Astrocyte (in vitro differentiated cells and primary cell): ENCODE data around the gene SPPL3. TPM values are rescaled to one million over a fixed set of nuclear protein-coding genes. Genes with fewer than 3 reads are reported as not detected.

Source experiments
- DNase-seq: peaks from one replicate; pipeline ENCODE4 v3.0.0-alpha.2; 2010; ENCODE audit warnings: low read depth
- FAIRE-seq: peaks from 2 replicates; lab custom pipeline; 2011; peaks lifted over from hg19 to GRCh38; lab: Jason Lieb, UNC
- H2AFZ ChIP-seq: 2 replicates; pipeline ENCODE4 v1.6.0; 2012; ENCODE audit warnings: low read depth, low read length, inconsistent platforms
- H3K27ac ChIP-seq: 2 replicates; pipeline ENCODE4 v1.5.1; 2011; ENCODE audit warnings: low read depth, low read length, inconsistent platforms
- H3K27me3 ChIP-seq: 2 replicates; pipeline ENCODE4 v1.6.0; 2011; ENCODE audit warnings: low read length, inconsistent platforms; ENCODE audit not compliant: insufficient read depth
- H3K36me3 ChIP-seq: 2 replicates; pipeline ENCODE4 v1.5.1; 2011; ENCODE audit warnings: low read length, inconsistent platforms; ENCODE audit not compliant: insufficient read depth
- H3K4me1 ChIP-seq: 2 replicates; pipeline ENCODE4 v1.5.1; 2011; ENCODE audit warnings: low read length, inconsistent platforms; ENCODE audit not compliant: insufficient read depth
- H3K4me2 ChIP-seq: 2 replicates; pipeline ENCODE4 v1.6.0; 2012; ENCODE audit warnings: low read length, inconsistent platforms
- H3K4me3 ChIP-seq: 2 replicates; pipeline ENCODE4 v1.5.1; 2011; ENCODE audit warnings: low read depth, mild to moderate bottlenecking, low read length, inconsistent platforms; ENCODE audit not compliant: insufficient read depth
- H3K79me2 ChIP-seq: 2 replicates; pipeline ENCODE4 v1.6.0; 2012; ENCODE audit warnings: mild to moderate bottlenecking, low read length, inconsistent platforms; ENCODE audit not compliant: insufficient read depth
- H3K9ac ChIP-seq: 2 replicates; pipeline ENCODE4 v1.6.0; 2012; ENCODE audit warnings: mild to moderate bottlenecking, low read length, inconsistent platforms
- H3K9me3 ChIP-seq: 2 replicates; pipeline ENCODE4 v1.5.1; 2012; ENCODE audit warnings: low read depth, mild to moderate bottlenecking, low read length, inconsistent platforms; ENCODE audit not compliant: insufficient read depth
- H4K20me1 ChIP-seq: 2 replicates; pipeline ENCODE4 v1.6.0; 2012; ENCODE audit warnings: low read length, inconsistent platforms; ENCODE audit not compliant: insufficient read depth
- H3K27ac Mint-ChIP-seq: one replicate; pipeline ENCODE4 v1.8.0; 2021; ENCODE audit warnings: mild to moderate bottlenecking, mixed read lengths; ENCODE audit not compliant: unreplicated experiment
- H3K27me3 Mint-ChIP-seq: one replicate; pipeline ENCODE4 v1.8.0; 2021; ENCODE audit warnings: low read depth, mixed read lengths; ENCODE audit not compliant: unreplicated experiment
- H3K36me3 Mint-ChIP-seq: one replicate; pipeline ENCODE4 v1.8.0; 2021; ENCODE audit warnings: low read depth, mixed read lengths; ENCODE audit not compliant: unreplicated experiment
- H3K4me1 Mint-ChIP-seq: one replicate; pipeline ENCODE4 v1.8.0; 2021; ENCODE audit warnings: low read depth, mixed read lengths; ENCODE audit not compliant: unreplicated experiment
- H3K4me3 Mint-ChIP-seq: one replicate; pipeline ENCODE4 v1.8.0; 2021; ENCODE audit warnings: mild to moderate bottlenecking, moderate library complexity, mixed read lengths; ENCODE audit not compliant: unreplicated experiment
- H3K9me3 Mint-ChIP-seq: one replicate; pipeline ENCODE4 v1.8.0; 2021; ENCODE audit warnings: mild to moderate bottlenecking, mixed read lengths; ENCODE audit not compliant: unreplicated experiment
- EZH2 ChIP-seq: IDR thresholded peaks from 2 replicates; pipeline ENCODE4 v1.6.1; 2012; ENCODE audit warnings: mild to moderate bottlenecking, low read length, inconsistent platforms; ENCODE audit not compliant: insufficient read depth
- total RNA-seq: library from RNA; stranded (reverse); gene quantifications from 2 replicates; pipeline ENCODE4 v1.2.1, GENCODE V29; 2021
- TF ChIP-seq, protein P1 (sequence below): IDR thresholded peaks from 2 replicates; pipeline ENCODE4 v1.5.1; 2011; ENCODE audit warnings: low read depth, mild to moderate bottlenecking, inconsistent platforms, low read length, moderate library complexity; ENCODE audit not compliant: insufficient read depth

The SPPL3 gene
- total RNA-seq, 1 donor from 2014 or later = 48.3 TPM

DNA sequence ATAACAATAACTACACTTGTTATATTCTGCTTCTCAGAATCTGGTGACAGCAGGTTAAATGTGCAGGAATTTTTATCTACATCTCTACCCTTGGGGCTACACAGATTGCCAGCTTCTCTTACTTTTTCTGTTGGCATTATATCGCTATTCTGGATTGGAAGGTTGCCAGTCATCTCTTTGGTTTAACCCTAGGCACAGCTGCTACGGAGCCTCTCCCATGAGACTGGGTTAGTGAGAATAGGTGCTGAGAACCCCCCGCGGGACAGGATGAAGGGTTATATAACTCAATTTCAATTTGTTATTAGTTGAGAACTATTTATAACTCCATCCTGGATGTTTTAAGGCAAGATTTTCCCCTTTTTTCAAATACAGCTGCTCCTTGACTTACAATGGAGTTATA, 105.5 kb downstream of the SPPL3 start:
- Mint-ChIP-seq H3K36me3 (peaks cover 22% of the 10 kb centered on the region), H3K4me3 (no peak overlapping the region), H3K27me3 (no peaks in the 10 kb centered on the region), H3K4me1 (peaks cover 22% of the 10 kb centered on the region), H3K9me3 (peaks cover 15% of the 10 kb centered on the region), H3K27ac (no peak overlapping the region)
- TF ChIP-seq, protein P1, sequence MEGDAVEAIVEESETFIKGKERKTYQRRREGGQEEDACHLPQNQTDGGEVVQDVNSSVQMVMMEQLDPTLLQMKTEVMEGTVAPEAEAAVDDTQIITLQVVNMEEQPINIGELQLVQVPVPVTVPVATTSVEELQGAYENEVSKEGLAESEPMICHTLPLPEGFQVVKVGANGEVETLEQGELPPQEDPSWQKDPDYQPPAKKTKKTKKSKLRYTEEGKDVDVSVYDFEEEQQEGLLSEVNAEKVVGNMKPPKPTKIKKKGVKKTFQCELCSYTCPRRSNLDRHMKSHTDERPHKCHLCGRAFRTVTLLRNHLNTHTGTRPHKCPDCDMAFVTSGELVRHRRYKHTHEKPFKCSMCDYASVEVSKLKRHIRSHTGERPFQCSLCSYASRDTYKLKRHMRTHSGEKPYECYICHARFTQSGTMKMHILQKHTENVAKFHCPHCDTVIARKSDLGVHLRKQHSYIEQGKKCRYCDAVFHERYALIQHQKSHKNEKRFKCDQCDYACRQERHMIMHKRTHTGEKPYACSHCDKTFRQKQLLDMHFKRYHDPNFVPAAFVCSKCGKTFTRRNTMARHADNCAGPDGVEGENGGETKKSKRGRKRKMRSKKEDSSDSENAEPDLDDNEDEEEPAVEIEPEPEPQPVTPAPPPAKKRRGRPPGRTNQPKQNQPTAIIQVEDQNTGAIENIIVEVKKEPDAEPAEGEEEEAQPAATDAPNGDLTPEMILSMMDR = no peak
- no peak for TF ChIP-seq EZH2
- no peak overlapping the region for H3K27ac ChIP-seq
- no peaks in the 10 kb centered on the region for H3K36me3 ChIP-seq
- DNase-seq (no peak), FAIRE-seq (no peak)
- no peaks in the 10 kb centered on the region for H3K79me2 ChIP-seq
- no peak overlapping the region for H3K9ac ChIP-seq
- H2AFZ ChIP-seq = no peak overlapping the region
- H3K4me3 ChIP-seq = no peak overlapping the region
- H3K4me2 ChIP-seq = no peak overlapping the region
- no peaks in the 10 kb centered on the region for H3K4me1 ChIP-seq
- peaks cover 15% of the 10 kb centered on the region for H4K20me1 ChIP-seq
- H3K9me3 ChIP-seq = peaks cover 6% of the 10 kb centered on the region
- H3K27me3 ChIP-seq = no peaks in the 10 kb centered on the region

DNA sequence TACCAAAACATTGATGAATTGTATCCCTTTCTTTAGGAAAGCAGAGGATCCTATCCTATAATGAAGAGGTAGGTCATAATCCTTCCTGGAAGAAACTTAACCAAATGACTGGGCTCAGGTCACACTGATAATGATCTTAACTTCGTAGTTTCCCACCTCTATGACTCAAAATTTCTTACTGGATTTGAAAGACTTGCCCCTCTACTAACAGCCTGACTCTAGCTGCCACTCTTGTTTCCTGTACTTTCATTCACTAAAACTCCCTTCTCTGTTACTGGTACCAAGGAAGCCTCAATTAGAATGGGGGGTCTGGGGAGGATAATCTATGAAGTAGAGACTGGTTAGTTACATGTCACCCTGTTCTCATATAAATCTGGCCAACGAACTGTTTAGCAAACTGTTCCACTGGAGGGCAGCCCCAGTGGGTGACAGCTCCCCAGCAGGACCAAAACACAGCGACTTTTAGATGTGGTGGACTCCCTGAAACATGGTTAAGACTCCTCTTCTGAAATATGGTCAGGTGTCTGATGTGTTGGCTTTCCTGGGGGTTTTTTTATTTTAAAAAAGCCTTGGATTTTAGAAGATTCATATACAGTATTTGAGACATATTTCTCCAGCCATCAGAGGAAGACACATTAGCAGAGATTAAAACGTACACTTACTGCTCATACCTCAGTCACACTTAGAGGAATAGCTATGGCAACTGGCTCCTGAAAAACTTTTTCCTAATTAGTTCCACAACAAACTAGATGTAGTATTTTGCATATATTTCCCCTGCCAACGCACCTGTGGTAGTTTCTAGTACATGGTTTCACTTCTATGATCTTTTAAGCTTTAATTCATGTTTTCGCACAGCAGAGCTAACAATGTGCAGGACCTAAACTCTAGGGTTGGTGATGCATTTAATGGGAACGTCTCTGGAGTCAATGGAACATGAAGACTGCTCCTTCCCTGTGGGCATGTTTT, 106.2 kb downstream of the SPPL3 start:
- Mint-ChIP-seq H3K27ac (no peak overlapping the region), H3K36me3 (peaks cover 24% of the 10 kb centered on the region), H3K27me3 (no peaks in the 10 kb centered on the region), H3K4me1 (peaks cover 22% of the 10 kb centered on the region), H3K9me3 (peaks cover 16% of the 10 kb centered on the region), H3K4me3 (no peak overlapping the region)
- H4K20me1 ChIP-seq = peaks cover 15% of the 10 kb centered on the region
- no peak overlapping the region for H3K27ac ChIP-seq
- H3K9me3 ChIP-seq = peaks cover 6% of the 10 kb centered on the region
- H2AFZ ChIP-seq = no peak overlapping the region
- H3K36me3 ChIP-seq = no peaks in the 10 kb centered on the region
- no peaks in the 10 kb centered on the region for H3K4me1 ChIP-seq
- no peaks in the 10 kb centered on the region for H3K79me2 ChIP-seq
- FAIRE-seq (no peak), DNase-seq (no peak)
- H3K9ac ChIP-seq = no peak overlapping the region
- TF ChIP-seq EZH2 = no peak
- TF ChIP-seq, protein P1 = no peak
- no peaks in the 10 kb centered on the region for H3K27me3 ChIP-seq
- H3K4me3 ChIP-seq = no peak overlapping the region
- H3K4me2 ChIP-seq = no peak overlapping the region
